GM10266 (cell line): ENCODE data around the gene TRPV4.

ENCODE experiments used
- DNase-seq: peaks from one replicate; pipeline ENCODE4 v3.0.0; 2012; ENCODE audit errors: extremely low spot score
- CTCF ChIP-seq: IDR thresholded peaks from 2 replicates; pipeline ENCODE4 v1.5.1; 2012; ENCODE audit warnings: mild to moderate bottlenecking, low read depth; ENCODE audit not compliant: control insufficient read depth, insufficient read depth; ENCODE audit errors: missing control alignments

The TRPV4 gene

GRCh38 chr12:109736552-109737108 lies 96.6 kb downstream of the TRPV4 start:
- no peak for TF ChIP-seq CTCF
- DNase-seq = no peak

DNA sequence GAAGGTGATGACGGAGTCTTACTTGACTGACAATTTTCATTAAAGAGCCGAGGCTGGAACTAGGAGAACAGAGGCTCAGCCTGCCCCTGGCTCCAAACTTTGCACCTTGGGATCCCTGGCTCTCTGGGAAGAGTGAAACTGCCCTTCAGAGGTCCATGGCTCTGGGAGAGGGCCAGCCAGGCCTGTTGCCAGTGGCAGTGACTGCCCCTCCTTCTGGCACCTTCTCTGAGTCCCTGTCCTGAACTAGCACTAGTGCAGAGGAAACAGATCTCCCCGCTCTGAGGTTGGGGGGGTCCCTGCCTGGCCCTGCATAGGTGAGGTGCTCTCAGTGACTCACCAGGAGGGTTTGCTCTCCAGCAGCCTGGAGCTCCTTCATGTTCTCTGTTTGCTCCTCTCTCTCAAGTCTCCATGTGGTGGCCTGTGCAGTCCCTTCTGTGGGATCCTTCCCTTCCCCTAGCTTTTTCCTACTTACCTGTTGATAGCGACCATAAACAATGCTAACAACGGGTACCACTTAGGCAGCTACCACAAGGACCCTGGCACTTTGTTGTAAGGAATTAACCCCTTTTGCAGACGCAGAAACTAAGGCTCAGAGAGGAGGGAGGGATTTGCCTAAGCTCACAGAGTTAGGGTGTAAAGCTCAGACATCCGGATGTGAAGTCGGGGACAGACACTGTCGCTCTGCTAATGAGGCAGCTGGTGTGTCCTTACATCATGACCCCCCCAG lies 97.2 kb downstream of the TRPV4 start:
- DNase-seq = no peak
- TF ChIP-seq CTCF = no peak

DNA sequence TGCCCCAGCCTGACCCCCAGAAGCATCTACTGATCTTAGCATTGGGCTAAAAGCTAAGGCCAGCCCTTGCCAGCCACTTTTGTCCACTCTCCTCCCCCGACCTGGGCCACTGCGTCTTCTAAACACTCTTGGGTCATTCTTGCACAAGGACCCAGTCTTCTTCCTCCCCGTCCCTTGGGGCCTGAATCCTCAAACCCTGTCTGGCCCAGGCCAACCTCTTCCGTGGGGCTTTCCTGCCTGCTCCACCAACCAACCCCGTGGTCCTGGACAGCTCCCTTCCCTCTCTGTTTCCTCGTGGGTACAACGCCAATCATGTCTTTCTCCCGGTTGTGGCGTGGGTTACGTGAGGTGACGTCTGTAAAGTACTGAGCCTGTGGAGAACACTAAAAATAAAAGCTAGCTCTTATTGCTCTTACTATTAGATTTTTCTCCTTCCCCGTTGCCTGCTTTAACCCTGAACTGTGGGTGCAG lies 98.1 kb downstream of the TRPV4 start:
- TF ChIP-seq CTCF = no peak
- no peak for DNase-seq

GRCh38 chr12:109734219-109735000 lies 98.8 kb downstream of the TRPV4 start:
- no peak for DNase-seq

More at GRCh38 chr12:109734219-109735000, 98.8 kb downstream of the TRPV4 start:
- no peak for TF ChIP-seq CTCF
